ENCODE data around the gene EGFLAM.

EGFLAM gene

DNA sequence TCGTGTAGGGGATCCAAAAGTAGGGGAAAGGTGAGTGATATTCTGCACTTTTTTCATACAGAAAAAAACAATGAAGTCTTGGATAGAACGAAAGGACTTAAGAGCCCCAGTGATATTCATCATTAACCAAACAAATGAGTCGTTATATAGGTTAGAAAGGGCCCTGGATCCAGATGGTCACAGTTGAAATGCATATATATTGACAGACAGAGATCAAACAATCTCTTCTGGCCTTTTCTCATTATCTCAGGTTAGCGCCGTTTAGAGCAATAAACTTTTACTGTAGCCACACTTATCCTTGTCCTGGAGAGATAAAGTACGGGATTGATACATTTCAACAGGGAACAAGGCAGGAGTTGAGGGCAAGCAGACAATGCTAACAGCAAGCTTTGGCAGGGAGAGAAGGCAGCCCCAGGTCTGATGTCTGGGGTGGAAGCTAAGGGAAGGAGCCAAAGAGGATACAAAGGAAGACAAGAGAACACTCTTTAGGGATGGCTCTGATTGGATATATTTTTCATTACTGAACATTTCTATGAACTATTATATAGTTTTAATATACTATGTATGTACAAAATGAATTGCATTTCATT is 221.1 kb downstream of the EGFLAM start:
- no peak for DNase-seq

DNA sequence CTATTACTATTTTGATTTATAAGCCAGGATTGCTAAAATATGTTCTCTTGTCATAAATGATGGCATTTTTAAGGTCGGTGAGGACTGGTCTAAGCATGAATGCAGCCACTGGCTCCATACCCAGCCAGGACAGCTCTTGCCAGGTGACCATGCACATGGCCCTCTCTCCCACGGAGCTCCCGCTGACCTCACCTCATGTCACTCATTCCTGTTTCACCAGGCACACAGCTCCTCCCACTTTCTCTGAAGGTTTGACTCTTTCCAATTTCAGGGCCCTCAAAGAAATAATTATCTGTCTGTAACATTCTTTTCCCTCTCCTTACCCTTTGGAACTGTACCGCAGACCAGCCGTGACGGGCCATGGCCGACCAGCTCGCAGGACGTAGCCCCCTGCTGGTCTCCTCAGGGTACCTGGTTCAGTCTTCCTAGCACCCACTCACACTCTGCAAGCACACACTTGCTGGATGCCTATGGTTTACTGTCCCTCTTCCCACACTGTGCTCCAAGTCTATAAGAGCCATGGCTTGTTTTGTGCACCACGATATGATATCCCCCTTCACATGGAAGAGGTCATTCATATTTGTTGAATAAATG is 225.5 kb downstream of the EGFLAM start:
- DNase-seq, result no peak

DNA sequence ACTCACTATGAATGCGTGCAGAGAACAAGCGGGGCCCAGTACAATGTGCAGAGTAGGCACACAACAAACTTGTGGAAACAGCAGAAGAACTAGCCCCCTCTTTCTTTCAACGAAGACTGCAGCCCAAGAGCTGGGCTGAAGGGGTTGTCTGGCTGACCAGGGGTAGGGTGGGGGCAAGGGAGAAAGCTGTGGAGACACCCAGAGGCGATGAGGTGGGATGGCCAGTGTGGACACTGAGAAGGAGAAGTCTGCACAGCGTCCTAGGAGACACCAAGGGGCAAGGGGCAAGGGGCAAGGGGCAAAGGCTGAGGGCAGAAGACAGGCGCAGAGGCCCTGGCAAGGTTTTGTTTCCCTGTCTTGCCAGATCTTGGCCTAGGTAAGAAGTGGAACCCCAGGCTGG is 235.8 kb downstream of the EGFLAM start:
- no peak for DNase-seq

DNA sequence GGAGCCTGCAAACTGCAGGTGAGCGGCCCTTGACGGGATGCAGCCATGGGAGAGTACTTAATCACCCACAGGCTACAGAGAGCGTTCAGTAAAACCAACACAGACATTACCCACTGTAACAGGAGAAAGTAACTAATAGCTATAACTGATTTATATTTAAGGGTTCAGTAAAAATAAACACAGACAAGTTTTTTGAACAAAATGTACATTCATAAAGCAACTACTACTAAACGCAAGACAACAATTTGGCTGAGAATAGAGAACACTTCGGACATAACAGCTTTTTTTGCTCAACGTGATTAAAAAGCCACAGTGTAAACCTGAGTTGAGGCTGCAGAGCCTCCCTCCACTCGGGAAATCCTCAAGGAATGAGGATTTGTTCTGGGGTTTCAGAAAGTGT is 236.4 kb downstream of the EGFLAM start:
- DNase-seq, result no peak

DNA sequence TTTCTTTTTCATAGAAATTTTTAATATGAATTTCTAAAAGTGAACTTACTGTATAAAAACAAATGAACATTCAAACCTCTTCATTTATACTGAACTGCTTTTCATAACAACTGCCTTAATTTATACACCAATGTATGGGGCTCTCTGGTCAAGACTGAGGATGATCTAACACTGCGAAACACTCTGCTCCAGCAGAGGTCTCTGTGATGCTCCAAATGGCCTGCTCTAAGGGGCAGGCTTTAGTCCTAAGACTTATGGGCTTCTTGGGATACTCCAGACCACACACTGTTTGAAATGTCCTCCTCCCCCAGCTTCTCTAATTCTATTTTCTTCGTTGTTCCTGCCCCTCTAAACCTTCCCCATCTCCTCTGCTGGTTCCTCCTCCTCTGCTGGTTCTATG is 239.6 kb downstream of the EGFLAM start:
- DNase-seq, result no peak

DNA sequence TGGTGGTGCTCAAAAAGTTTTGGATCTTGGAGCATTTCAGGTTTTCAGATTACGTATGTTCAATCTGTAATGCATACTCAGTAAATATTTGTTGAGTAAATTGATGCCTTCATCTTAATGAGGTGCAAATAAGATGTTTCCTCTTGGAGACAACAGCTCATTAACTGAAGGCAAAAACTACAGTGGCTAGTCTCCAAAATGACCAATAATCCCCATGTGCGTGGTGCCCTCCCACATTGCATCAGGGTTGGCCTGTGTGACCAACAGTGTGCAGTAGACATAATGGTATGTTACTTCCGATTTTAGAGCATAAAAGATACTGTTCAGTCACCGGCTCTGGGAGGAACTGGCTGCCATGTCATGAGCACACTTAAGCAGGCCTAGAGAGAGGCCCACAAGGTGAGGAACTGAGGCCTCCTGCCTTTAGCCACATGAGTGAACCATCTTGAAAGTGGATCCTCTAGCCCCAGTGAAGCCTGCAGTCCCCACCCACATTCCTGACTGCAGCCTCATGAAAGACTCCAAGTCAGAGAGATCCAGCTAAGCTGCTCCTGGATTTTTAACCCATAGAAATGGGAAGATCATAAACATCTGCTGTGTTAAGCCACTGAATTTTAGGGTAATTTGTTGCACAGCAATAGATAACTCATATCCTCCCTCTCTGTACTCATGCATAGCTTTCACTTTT is 242.4 kb downstream of the EGFLAM start:
- DNase-seq, result no peak

DNA sequence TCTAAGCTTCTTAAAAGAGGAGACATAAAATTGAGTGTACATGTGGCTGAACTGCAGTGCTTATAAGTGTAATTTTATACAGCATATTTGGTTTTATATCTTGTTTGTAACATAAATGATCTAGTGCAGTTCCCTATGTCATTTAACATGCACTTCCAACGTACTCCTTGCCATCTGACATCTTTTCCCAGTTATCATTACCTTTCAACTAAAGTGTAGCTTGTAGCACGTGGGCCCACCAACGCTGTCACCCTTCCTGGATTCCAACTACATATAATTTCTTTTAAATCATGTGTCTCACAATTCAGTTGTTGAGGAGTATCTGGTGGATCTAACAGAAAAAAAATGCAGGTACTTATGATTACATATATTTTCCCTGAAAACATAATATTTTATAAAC is 247.9 kb downstream of the EGFLAM start:
- DNase-seq, result no peak

DNA sequence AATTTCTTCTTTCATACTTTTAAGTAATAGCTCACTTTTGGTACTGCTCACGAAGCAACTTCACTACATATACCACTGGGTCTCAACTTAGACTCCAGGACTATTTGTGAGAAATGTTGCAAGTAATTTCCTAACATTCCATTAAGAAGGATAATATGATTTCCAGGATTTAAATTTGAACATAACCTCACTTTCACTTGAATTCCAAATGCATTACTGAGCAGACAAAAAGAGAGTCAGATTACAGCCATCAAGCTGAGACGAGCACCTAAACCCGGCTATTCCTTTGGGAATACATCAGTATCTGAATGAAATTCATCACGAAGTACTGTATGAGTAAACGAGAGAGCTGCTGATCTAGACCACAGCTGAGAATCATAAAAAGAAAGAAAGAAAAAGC is 250.8 kb downstream of the EGFLAM start:
- DNase-seq, result no peak
